Epithelial cell of proximal tubule (primary cell): Measurements from ENCODE around the gene TACC2. TPM values are rescaled to one million over a fixed set of nuclear protein-coding genes. Genes with fewer than 3 reads are reported as not detected.

Experiments
- DNase-seq: peaks from one replicate; pipeline ENCODE4 v3.0.0-alpha.2; 2011; ENCODE audit warnings: low read depth
- H3K4me3 ChIP-seq: 2 replicates; pipeline ENCODE4 v1.5.1; 2011; ENCODE audit warnings: low read depth, mild to moderate bottlenecking, low read length
- CTCF ChIP-seq: conservative IDR thresholded peaks from 2 replicates; pipeline ENCODE4 v1.5.1; 2012; ENCODE audit warnings: low read depth, mild to moderate bottlenecking, low read length
- total RNA-seq: library from RNA; depleted of rRNA; stranded (reverse); fragments of >200 nt; gene quantifications from 2 replicates; pipeline ENCODE4 v1.2.3, GENCODE V29; 2015

Gene TACC2
- total RNA-seq, 1 donor from 2014 or later, result 23.9 TPM

- TF ChIP-seq CTCF, result no peak
- no peak overlapping the region for H3K4me3 ChIP-seq
- no peak for DNase-seq
Measured at GRCh38 chr10:122204691-122205489, 215.9 kb downstream of the TACC2 start.

GRCh38 chr10:122206471-122207065 lies 217.6 kb downstream of the TACC2 start:
- no peak for DNase-seq
- TF ChIP-seq CTCF, result peak; percentile 16
- H3K4me3 ChIP-seq, result no peak overlapping the region

- TF ChIP-seq CTCF, result no peak
- no peak overlapping the region for H3K4me3 ChIP-seq
- DNase-seq, result no peak
Measured at GRCh38 chr10:122207163-122207562, 218.2 kb downstream of the TACC2 start.

- TF ChIP-seq CTCF, result no peak
- H3K4me3 ChIP-seq, result no peak overlapping the region
- no peak for DNase-seq
Measured at GRCh38 chr10:122207596-122207995, 218.6 kb downstream of the TACC2 start.

GRCh38 chr10:122208571-122209430 lies 219.8 kb downstream of the TACC2 start:
- no peak for DNase-seq
- TF ChIP-seq CTCF, result no peak
- H3K4me3 ChIP-seq, result no peak overlapping the region

GRCh38 chr10:122210481-122211265 lies 221.7 kb downstream of the TACC2 start:
- H3K4me3 ChIP-seq, result no peak overlapping the region
- TF ChIP-seq CTCF, result no peak
- no peak for DNase-seq
